Trophoblast cell (in vitro differentiated cells and primary cell): ENCODE results near the gene INPPL1. TPM values are rescaled to one million over a fixed set of nuclear protein-coding genes. Genes with fewer than 3 reads are reported as not detected.
A peak's percentile ranks its signal among the peaks of the same experiment; 100 is the strongest.

Experiments used
- DNase-seq, 2 donors: peaks; one replicate each; pipeline ENCODE4 v3.0.0-alpha.2; 2016
- H2AFZ ChIP-seq: 2 replicates; pipeline ENCODE4 v1.6.1; 2013; ENCODE audit warnings: low read length, moderate library complexity, mild to moderate bottlenecking; ENCODE audit not compliant: insufficient read depth, poor library complexity
- H2AK5ac ChIP-seq: 2 replicates; pipeline ENCODE4 v1.6.1; 2013; ENCODE audit warnings: mild to moderate bottlenecking, low read length
- H2BK120ac ChIP-seq: 2 replicates; pipeline ENCODE4 v1.6.1; 2013; ENCODE audit warnings: low read length, mild to moderate bottlenecking, moderate library complexity; ENCODE audit not compliant: insufficient read depth, poor library complexity
- H2BK12ac ChIP-seq: 2 replicates; pipeline ENCODE4 v1.6.1; 2013; ENCODE audit warnings: mild to moderate bottlenecking, low read length, moderate library complexity
- H2BK5ac ChIP-seq: 2 replicates; pipeline ENCODE4 v1.6.1; 2013; ENCODE audit warnings: low read length, low read depth, moderate library complexity, mild to moderate bottlenecking; ENCODE audit not compliant: poor library complexity
- H3K14ac ChIP-seq: 2 replicates; pipeline ENCODE4 v1.6.1; 2013; ENCODE audit warnings: mild to moderate bottlenecking, low read length
- H3K18ac ChIP-seq: 2 replicates; pipeline ENCODE4 v1.6.1; 2013; ENCODE audit warnings: mild to moderate bottlenecking, low read length
- H3K23ac ChIP-seq: 2 replicates; pipeline ENCODE4 v1.6.1; 2013; ENCODE audit warnings: low read length
- H3K27ac ChIP-seq: 2 replicates; pipeline ENCODE4 v1.5.1; 2013; ENCODE audit warnings: low read depth, mild to moderate bottlenecking, inconsistent platforms, low read length, moderate library complexity
- H3K27me3 ChIP-seq: 2 replicates; pipeline ENCODE4 v1.6.1; 2013; ENCODE audit warnings: inconsistent platforms, mild to moderate bottlenecking, low read length, moderate library complexity; ENCODE audit not compliant: insufficient read depth
- H3K36me3 ChIP-seq, 2 experiments: 1 replicate in 1 of 2; 2 replicates in 1 of 2; pipeline ENCODE4 v1.6.1; 2013; ENCODE audit warnings: low read length in 2 of 2, mild to moderate bottlenecking in 2 of 2, moderate library complexity in 1 of 2; ENCODE audit not compliant: insufficient read depth in 2 of 2, control insufficient read depth in 1 of 2
- H3K4ac ChIP-seq: 2 replicates; pipeline ENCODE4 v1.6.1; 2013; ENCODE audit warnings: low read depth, mild to moderate bottlenecking, low read length, moderate library complexity
- H3K4me1 ChIP-seq, 2 experiments: 1 replicate in 1 of 2; 2 replicates in 1 of 2; pipeline ENCODE4 v1.6.1; 2013; ENCODE audit warnings: low read length in 2 of 2, mild to moderate bottlenecking in 2 of 2, moderate library complexity in 1 of 2; ENCODE audit not compliant: insufficient read depth in 2 of 2, control insufficient read depth in 1 of 2
- H3K4me2 ChIP-seq: 2 replicates; pipeline ENCODE4 v1.6.1; 2013; ENCODE audit warnings: inconsistent platforms, mild to moderate bottlenecking, low read length, moderate library complexity
- H3K4me3 ChIP-seq: 2 replicates; pipeline ENCODE4 v1.5.1; 2013; ENCODE audit warnings: mild to moderate bottlenecking, low read depth, low read length, inconsistent platforms
- H3K79me1 ChIP-seq: one replicate; pipeline ENCODE4 v1.6.1; 2013; ENCODE audit warnings: low read length
- H3K79me2 ChIP-seq: 2 replicates; pipeline ENCODE4 v1.6.1; 2013; ENCODE audit warnings: low read length, mild to moderate bottlenecking; ENCODE audit not compliant: control insufficient read depth, insufficient read depth, poor library complexity
- H3K9ac ChIP-seq: 2 replicates; pipeline ENCODE4 v1.6.1; 2013; ENCODE audit warnings: mild to moderate bottlenecking, low read length
- H3K9me3 ChIP-seq: 2 replicates; pipeline ENCODE4 v1.6.1; 2013; ENCODE audit warnings: low read depth, mild to moderate bottlenecking, control low read depth, inconsistent platforms, low read length; ENCODE audit not compliant: insufficient read depth
- H4K12ac ChIP-seq: 2 replicates; pipeline ENCODE4 v1.6.1; 2013; ENCODE audit warnings: low read depth, mild to moderate bottlenecking, low read length, moderate library complexity
- H4K8ac ChIP-seq: 2 replicates; pipeline ENCODE4 v1.6.1; 2013; ENCODE audit warnings: low read depth, mild to moderate bottlenecking, low read length, moderate library complexity
- H4K91ac ChIP-seq: one replicate; pipeline ENCODE4 v1.6.1; 2013; ENCODE audit warnings: low read depth, mild to moderate bottlenecking, low read length, moderate library complexity
- WGBS: extraction: QIAGEN DNeasy Blood & Tissue Kit; methylation state at CpG from one replicate; pipeline ENCODE4 v1.1.7; 2013; ENCODE audit warnings: missing lambda C conversion rate; ENCODE audit not compliant: insufficient read length, insufficient coverage; ENCODE audit errors: extremely low coverage; 5-methylcytosine and 5-hydroxymethylcytosine counted together
- polyA plus RNA-seq: library from polyadenylated mRNA; stranded (reverse); fragments of 200-250 nt; gene quantifications from 2 replicates; pipeline ENCODE4 v1.2.3, GENCODE V29; 2013

Gene INPPL1
- polyA plus RNA-seq: 128 and 130 TPM in 2 replicates

GRCh38 chr11:72224564-72225410 lies at the start of gene INPPL1:
TSS of gene INPPL1 (plus strand) at chr11:72224767. CDS start at chr11:72224985, 218 bp downstream.
- peaks cover 16 to 24% of the 10 kb centered on the region in 2 experiments for H3K4me1 ChIP-seq
- H3K27me3 ChIP-seq: no peaks in the 10 kb centered on the region
- peak within 1 kb of the TSS; percentile 84 for H2BK12ac ChIP-seq
- peak within 1 kb of the TSS; percentile 98 for H4K12ac ChIP-seq
- H3K4me2 ChIP-seq: peak within 1 kb of the TSS; percentile 100
- peaks cover under 1% of the 10 kb centered on the region for H3K9me3 ChIP-seq
- H2BK5ac ChIP-seq: peak within 1 kb of the TSS; percentile 97
- H3K18ac ChIP-seq: peak within 1 kb of the TSS; percentile 99
- peak within 1 kb of the TSS; percentile 90 for H4K8ac ChIP-seq
- H2BK120ac ChIP-seq: peak within 1 kb of the TSS; percentile 98
- peak within 1 kb of the TSS; percentile 98 for H3K9ac ChIP-seq
- peak within 1 kb of the TSS; percentile 94 for H2AK5ac ChIP-seq
- peaks cover 31 to 34% of the 10 kb centered on the region in 2 experiments for H3K36me3 ChIP-seq
- no CpG with 5 or more reads among the region's 81 CpGs for WGBS
- H3K79me1 ChIP-seq: peaks cover 26% of the 10 kb centered on the region
- H3K27ac ChIP-seq: peak within 1 kb of the TSS; percentile 97
- peak within 1 kb of the TSS; percentile 98 for H3K14ac ChIP-seq
- peak within 1 kb of the TSS; percentile 68 for H3K23ac ChIP-seq
- H3K4me3 ChIP-seq: peak within 1 kb of the TSS; percentile 89
- H2AFZ ChIP-seq: peak within 1 kb of the TSS; percentile 81
- peak within 1 kb of the TSS; percentile 100 for H3K4ac ChIP-seq
- peak; percentile 54 to 63 for DNase-seq
- H4K91ac ChIP-seq: peak within 1 kb of the TSS; percentile 100
- peaks cover 24% of the 10 kb centered on the region for H3K79me2 ChIP-seq

GRCh38 chr11:72177656-72178055 lies 46.9 kb upstream of the INPPL1 start:
- Histone ChIP-seq H3K14ac (no peak overlapping the region), H2BK5ac (no peak overlapping the region), H3K4ac (no peak overlapping the region), H2BK12ac (no peak overlapping the region), H3K79me1 (no peaks in the 10 kb centered on the region), H3K79me2 (no peaks in the 10 kb centered on the region), H3K9me3 (no peaks in the 10 kb centered on the region), H2AFZ (no peak overlapping the region), H3K23ac (no peak overlapping the region), H3K4me3 (no peak overlapping the region), H3K4me1 (no peaks in the 10 kb centered on the region), H4K91ac (no peak overlapping the region), H3K9ac (no peak overlapping the region), H2BK120ac (no peak overlapping the region), H3K36me3 (no peaks in the 10 kb centered on the region), H4K12ac (no peak overlapping the region), H3K27me3 (no peaks in the 10 kb centered on the region), H3K27ac (no peak overlapping the region), H4K8ac (no peak overlapping the region), H2AK5ac (no peak overlapping the region), H3K18ac (no peak overlapping the region), H3K4me2 (no peak overlapping the region)
- DNase-seq: no peak
- WGBS: no CpG with 5 or more reads among the region's 6 CpGs

- Histone ChIP-seq H3K23ac (no peak overlapping the region), H3K9me3 (no peaks in the 10 kb centered on the region), H4K91ac (no peak overlapping the region), H2BK5ac (no peak overlapping the region), H3K36me3 (no peaks in the 10 kb centered on the region), H3K4me2 (no peak overlapping the region), H3K14ac (no peak overlapping the region), H3K4ac (no peak overlapping the region), H3K18ac (no peak overlapping the region), H2BK120ac (no peak overlapping the region), H3K9ac (no peak overlapping the region), H2BK12ac (no peak overlapping the region), H3K79me2 (no peaks in the 10 kb centered on the region), H3K4me3 (no peak overlapping the region), H2AK5ac (no peak overlapping the region), H3K27ac (no peak overlapping the region), H3K4me1 (peaks cover 0 to 2% of the 10 kb centered on the region in 2 experiments), H4K12ac (no peak overlapping the region), H4K8ac (no peak overlapping the region), H3K27me3 (no peaks in the 10 kb centered on the region), H2AFZ (no peak overlapping the region), H3K79me1 (no peaks in the 10 kb centered on the region)
- DNase-seq: no peak
- no CpG with 5 or more reads among the region's 7 CpGs for WGBS
Observed at GRCh38 chr11:72179049-72179803, 45.3 kb upstream of the INPPL1 start.

- H2AK5ac ChIP-seq: no peak overlapping the region
- no peak overlapping the region for H3K27ac ChIP-seq
- no CpG with 5 or more reads among the region's 4 CpGs for WGBS
- H2BK5ac ChIP-seq: no peak overlapping the region
- no peak overlapping the region for H4K8ac ChIP-seq
- peaks cover 0 to 2% of the 10 kb centered on the region in 2 experiments for H3K4me1 ChIP-seq
- no peaks in the 10 kb centered on the region for H3K36me3 ChIP-seq
- no peaks in the 10 kb centered on the region for H3K79me1 ChIP-seq
- H2BK120ac ChIP-seq: no peak overlapping the region
- H3K27me3 ChIP-seq: no peaks in the 10 kb centered on the region
- no peak overlapping the region for H2AFZ ChIP-seq
- no peak overlapping the region for H3K4me2 ChIP-seq
- H4K12ac ChIP-seq: no peak overlapping the region
- H3K14ac ChIP-seq: no peak overlapping the region
- no peak overlapping the region for H3K9ac ChIP-seq
- no peak for DNase-seq
- H3K4me3 ChIP-seq: no peak overlapping the region
- no peaks in the 10 kb centered on the region for H3K9me3 ChIP-seq
- no peak overlapping the region for H3K23ac ChIP-seq
- H3K4ac ChIP-seq: no peak overlapping the region
- no peaks in the 10 kb centered on the region for H3K79me2 ChIP-seq
- H4K91ac ChIP-seq: no peak overlapping the region
- no peak overlapping the region for H2BK12ac ChIP-seq
- H3K18ac ChIP-seq: no peak overlapping the region
Observed at GRCh38 chr11:72179804-72180396, 44.7 kb upstream of the INPPL1 start.
